ENCODE data around the gene HOXC13. TPM values are rescaled to one million over a fixed set of nuclear protein-coding genes. Genes with fewer than 3 reads are reported as not detected.

Gene HOXC13
- polyA plus RNA-seq, 1 donor = not detected

GRCh38 chr12:53928054-53928835 lies 10.4 kb upstream of the HOXC13 start:
- Histone ChIP-seq H3K4me1 (ENCODE audit: control insufficient read depth, insufficient read depth, low read length) (no peaks in the 10 kb centered on the region), H3K4me3 (ENCODE audit: low read length) (no peak overlapping the region), H3K9me3 (ENCODE audit: control insufficient read depth, low read depth, low read length) (peaks cover 4% of the 10 kb centered on the region), H3K27me3 (ENCODE audit: control insufficient read depth, insufficient read depth, low read length) (peaks cover 98% of the 10 kb centered on the region), H3K27ac (ENCODE audit: low read length) (no peak overlapping the region), H3K36me3 (ENCODE audit: control insufficient read depth, insufficient read depth, low read length) (no peaks in the 10 kb centered on the region)
- peak in 1 of 2 donors; percentile 4 for DNase-seq
- WGBS (ENCODE audit: insufficient coverage, low lambda C conversion rate) = no CpG with 5 or more reads among the region's 31 CpGs

- Histone ChIP-seq H3K27ac (ENCODE audit: low read length) (no peak overlapping the region), H3K27me3 (ENCODE audit: control insufficient read depth, insufficient read depth, low read length) (peaks cover 98% of the 10 kb centered on the region), H3K36me3 (ENCODE audit: control insufficient read depth, insufficient read depth, low read length) (no peaks in the 10 kb centered on the region), H3K9me3 (ENCODE audit: control insufficient read depth, low read depth, low read length) (peaks cover 4% of the 10 kb centered on the region), H3K4me1 (ENCODE audit: control insufficient read depth, insufficient read depth, low read length) (no peaks in the 10 kb centered on the region), H3K4me3 (ENCODE audit: low read length) (no peak overlapping the region)
- peak in 1 of 2 donors; percentile 1 for DNase-seq
- WGBS (ENCODE audit: insufficient coverage, low lambda C conversion rate) = no CpG with 5 or more reads among the region's 4 CpGs
These were observed 9.1 kb upstream of the HOXC13 start for GRCh38 chr12:53929527-53929926.

GRCh38 chr12:53930591-53931255 lies 7.9 kb upstream of the HOXC13 start:
- peaks cover 4% of the 10 kb centered on the region for H3K9me3 ChIP-seq (ENCODE audit: control insufficient read depth, low read depth, low read length)
- H3K36me3 ChIP-seq (ENCODE audit: control insufficient read depth, insufficient read depth, low read length) = no peaks in the 10 kb centered on the region
- no CpG with 5 or more reads among the region's 30 CpGs for WGBS (ENCODE audit: insufficient coverage, low lambda C conversion rate)
- H3K4me3 ChIP-seq (ENCODE audit: low read length) = no peak overlapping the region
- H3K27me3 ChIP-seq (ENCODE audit: control insufficient read depth, insufficient read depth, low read length) = peaks cover 98% of the 10 kb centered on the region
- no peak for DNase-seq
- no peak overlapping the region for H3K27ac ChIP-seq (ENCODE audit: low read length)
- H3K4me1 ChIP-seq (ENCODE audit: control insufficient read depth, insufficient read depth, low read length) = no peaks in the 10 kb centered on the region

GRCh38 chr12:53931844-53932581 lies 6.6 kb upstream of the HOXC13 start:
- DNase-seq = no peak
- Histone ChIP-seq H3K9me3 (ENCODE audit: control insufficient read depth, low read depth, low read length) (peaks cover 6% of the 10 kb centered on the region), H3K27ac (ENCODE audit: low read length) (no peak overlapping the region), H3K4me1 (ENCODE audit: control insufficient read depth, insufficient read depth, low read length) (no peaks in the 10 kb centered on the region), H3K27me3 (ENCODE audit: control insufficient read depth, insufficient read depth, low read length) (peaks cover 98% of the 10 kb centered on the region), H3K4me3 (ENCODE audit: low read length) (no peak overlapping the region), H3K36me3 (ENCODE audit: control insufficient read depth, insufficient read depth, low read length) (no peaks in the 10 kb centered on the region)
- 50% methylated on average over 2 of the region's 4 CpGs for WGBS (ENCODE audit: insufficient coverage, low lambda C conversion rate)

- H3K4me1 ChIP-seq (ENCODE audit: control insufficient read depth, insufficient read depth, low read length) = no peaks in the 10 kb centered on the region
- H3K27ac ChIP-seq (ENCODE audit: low read length) = no peak overlapping the region
- peaks cover 2% of the 10 kb centered on the region for H3K9me3 ChIP-seq (ENCODE audit: control insufficient read depth, low read depth, low read length)
- DNase-seq = no peak
- H3K27me3 ChIP-seq (ENCODE audit: control insufficient read depth, insufficient read depth, low read length) = peaks cover 98% of the 10 kb centered on the region
- H3K36me3 ChIP-seq (ENCODE audit: control insufficient read depth, insufficient read depth, low read length) = no peaks in the 10 kb centered on the region
- no peak overlapping the region for H3K4me3 ChIP-seq (ENCODE audit: low read length)
- WGBS (ENCODE audit: insufficient coverage, low lambda C conversion rate) = no CpG with 5 or more reads among the region's 4 CpGs
These were observed 5.7 kb upstream of the HOXC13 start for GRCh38 chr12:53932915-53933314.

- WGBS (ENCODE audit: insufficient coverage, low lambda C conversion rate) = 0% methylated on average over 2 of the region's 49 CpGs
- Histone ChIP-seq H3K4me1 (ENCODE audit: control insufficient read depth, insufficient read depth, low read length) (no peaks in the 10 kb centered on the region), H3K27ac (ENCODE audit: low read length) (no peak overlapping the region), H3K4me3 (ENCODE audit: low read length) (no peak overlapping the region), H3K9me3 (ENCODE audit: control insufficient read depth, low read depth, low read length) (peaks cover 7% of the 10 kb centered on the region), H3K36me3 (ENCODE audit: control insufficient read depth, insufficient read depth, low read length) (no peaks in the 10 kb centered on the region), H3K27me3 (ENCODE audit: control insufficient read depth, insufficient read depth, low read length) (peaks cover 98% of the 10 kb centered on the region)
- DNase-seq = no peak
These were observed 3.0 kb upstream of the HOXC13 start for GRCh38 chr12:53935383-53936341.

GRCh38 chr12:53937099-53937498 lies 1.5 kb upstream of the HOXC13 start:
- no CpG with 5 or more reads among the region's 12 CpGs for WGBS (ENCODE audit: insufficient coverage, low lambda C conversion rate)
- H3K36me3 ChIP-seq (ENCODE audit: control insufficient read depth, insufficient read depth, low read length) = no peaks in the 10 kb centered on the region
- peaks cover 100% of the 10 kb centered on the region for H3K27me3 ChIP-seq (ENCODE audit: control insufficient read depth, insufficient read depth, low read length)
- H3K4me1 ChIP-seq (ENCODE audit: control insufficient read depth, insufficient read depth, low read length) = no peaks in the 10 kb centered on the region
- no peak for DNase-seq
- H3K9me3 ChIP-seq (ENCODE audit: control insufficient read depth, low read depth, low read length) = peaks cover 7% of the 10 kb centered on the region
- no peak overlapping the region for H3K4me3 ChIP-seq (ENCODE audit: low read length)
- H3K27ac ChIP-seq (ENCODE audit: low read length) = no peak overlapping the region

GRCh38 chr12:53937596-53938325 lies 870 bp upstream of the HOXC13 start:
- 13% methylated on average over 7 of the region's 23 CpGs for WGBS (ENCODE audit: insufficient coverage, low lambda C conversion rate)

More at GRCh38 chr12:53937596-53938325, 870 bp upstream of the HOXC13 start:
- Histone ChIP-seq H3K27ac (ENCODE audit: low read length) (no peak overlapping the region), H3K4me3 (ENCODE audit: low read length) (no peak overlapping the region), H3K9me3 (ENCODE audit: control insufficient read depth, low read depth, low read length) (peaks cover 7% of the 10 kb centered on the region), H3K27me3 (ENCODE audit: control insufficient read depth, insufficient read depth, low read length) (peaks cover 99% of the 10 kb centered on the region), H3K36me3 (ENCODE audit: control insufficient read depth, insufficient read depth, low read length) (no peaks in the 10 kb centered on the region), H3K4me1 (ENCODE audit: control insufficient read depth, insufficient read depth, low read length) (no peaks in the 10 kb centered on the region)
- no peak for DNase-seq
